HT1080 (cell line): ENCODE measurements around the gene PTPRN2. TPM values are rescaled to one million over a fixed set of nuclear protein-coding genes. Genes with fewer than 3 reads are reported as not detected.
"Not testable (repeated sequence)": the region's sequence is repeated elsewhere in the genome, so short reads cannot be mapped to it uniquely, and the experiment has no call there.

Experiments
- DNase-seq: peaks from one replicate; pipeline ENCODE4 v3.0.0-alpha.2; 2015; ENCODE audit warnings: low read depth
- total RNA-seq: library from RNA; depleted of rRNA; stranded (reverse); fragments of >200 nt; shearing (Covaris generic); gene quantifications from 2 replicates; pipeline ENCODE4 v1.2.3, GENCODE V29; 2014

The PTPRN2 gene
- total RNA-seq, 1 experiment from 2014 or later = 0.31 TPM

GRCh38 chr7:157714166-157715070 lies 873.2 kb downstream of the PTPRN2 start:
- DNase-seq = no peak

- no peak for DNase-seq
These were observed 874.0 kb downstream of the PTPRN2 start for GRCh38 chr7:157713591-157713990.

DNA sequence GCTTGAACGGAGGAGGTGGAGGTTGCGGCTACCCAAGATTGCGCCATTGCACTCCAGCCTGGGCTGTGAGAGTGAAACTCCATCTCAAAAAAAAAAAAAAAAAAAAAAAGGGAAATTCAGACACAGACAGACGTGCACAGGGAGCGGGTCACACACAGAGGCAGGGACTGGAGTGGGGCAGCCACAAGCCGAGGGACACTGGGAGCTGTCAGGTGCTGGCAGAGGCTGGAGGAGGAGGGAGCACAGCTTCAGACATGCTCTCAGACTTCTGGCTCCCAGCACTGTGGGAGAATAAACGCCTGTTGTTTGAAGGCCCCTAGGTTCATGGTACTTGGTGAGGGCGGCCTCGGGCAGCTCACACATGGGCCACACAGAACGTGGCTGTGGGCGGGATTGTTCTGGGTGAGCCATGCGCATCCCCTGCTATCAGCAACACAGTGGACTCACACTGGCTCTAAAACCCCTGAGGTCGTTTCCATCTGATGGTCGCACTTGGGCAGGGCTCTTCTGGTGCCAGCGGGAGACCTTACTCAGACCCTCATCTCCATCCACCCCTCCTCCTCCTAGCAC lies 874.9 kb downstream of the PTPRN2 start:
- DNase-seq = no peak

DNA sequence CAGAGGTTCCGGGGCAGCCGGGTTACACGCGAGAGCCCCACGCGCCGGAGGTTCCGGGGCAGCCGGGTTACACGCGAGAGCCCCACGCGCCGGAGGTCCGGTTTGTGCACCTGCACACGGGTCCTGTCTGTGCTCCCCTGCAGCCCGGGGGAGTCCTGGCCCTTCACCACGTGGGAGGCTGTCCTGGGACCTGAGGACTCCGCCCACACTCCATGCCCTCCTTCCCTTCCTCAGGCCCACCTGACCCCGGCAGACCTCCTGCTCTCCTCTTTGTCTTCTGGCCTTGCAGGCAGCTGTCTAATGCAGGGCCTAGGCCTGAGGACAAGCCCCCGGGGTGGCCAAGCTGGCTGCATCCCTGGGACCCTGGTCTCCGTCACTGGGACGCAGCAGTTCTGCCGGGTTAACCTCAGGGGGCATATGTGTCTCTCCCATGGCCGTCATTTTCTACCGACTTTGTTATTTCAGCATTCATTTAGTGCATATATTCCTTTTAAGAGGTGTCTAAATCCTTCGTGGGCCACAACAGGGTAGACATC lies 876.2 kb downstream of the PTPRN2 start:
- no peak for DNase-seq

GRCh38 chr7:157710396-157710795 lies 877.2 kb downstream of the PTPRN2 start:
- no peak for DNase-seq

DNA sequence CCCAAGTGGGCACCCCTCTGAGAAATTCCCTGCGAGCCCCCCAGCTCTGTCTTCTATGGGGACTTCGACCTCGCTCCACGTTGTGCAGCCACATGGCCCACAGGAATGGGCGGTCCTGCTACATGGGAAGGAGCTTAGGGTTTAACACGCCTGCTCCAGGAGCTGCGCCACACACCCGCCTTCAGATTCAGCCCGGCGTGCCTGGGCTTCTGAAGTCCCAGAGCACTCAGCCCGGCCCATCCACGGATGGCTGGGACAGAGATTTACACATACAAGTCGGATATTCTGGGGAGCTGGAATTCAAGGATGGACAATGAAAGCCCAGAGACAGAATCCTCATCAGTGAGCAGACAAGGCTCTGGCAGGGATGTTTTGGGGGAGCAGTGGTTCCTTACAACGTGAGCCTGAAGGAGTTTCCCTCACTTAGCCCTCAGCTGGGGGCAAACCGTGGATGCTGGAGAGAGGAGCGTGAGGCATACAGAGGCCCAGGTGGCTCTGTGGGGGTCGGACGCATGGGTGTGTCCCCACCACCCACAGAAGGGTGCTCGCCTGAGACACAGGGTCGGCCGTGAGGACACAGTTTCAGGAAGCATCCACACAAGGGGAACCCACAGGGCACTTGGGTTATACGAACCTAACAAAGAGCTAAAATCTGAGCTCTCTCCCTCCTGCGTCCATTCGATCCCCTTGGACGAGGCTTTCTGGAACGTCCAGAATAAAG lies 877.9 kb downstream of the PTPRN2 start:
- DNase-seq = no peak

- no peak for DNase-seq
These were observed 878.7 kb downstream of the PTPRN2 start for GRCh38 chr7:157708919-157709295.

DNA sequence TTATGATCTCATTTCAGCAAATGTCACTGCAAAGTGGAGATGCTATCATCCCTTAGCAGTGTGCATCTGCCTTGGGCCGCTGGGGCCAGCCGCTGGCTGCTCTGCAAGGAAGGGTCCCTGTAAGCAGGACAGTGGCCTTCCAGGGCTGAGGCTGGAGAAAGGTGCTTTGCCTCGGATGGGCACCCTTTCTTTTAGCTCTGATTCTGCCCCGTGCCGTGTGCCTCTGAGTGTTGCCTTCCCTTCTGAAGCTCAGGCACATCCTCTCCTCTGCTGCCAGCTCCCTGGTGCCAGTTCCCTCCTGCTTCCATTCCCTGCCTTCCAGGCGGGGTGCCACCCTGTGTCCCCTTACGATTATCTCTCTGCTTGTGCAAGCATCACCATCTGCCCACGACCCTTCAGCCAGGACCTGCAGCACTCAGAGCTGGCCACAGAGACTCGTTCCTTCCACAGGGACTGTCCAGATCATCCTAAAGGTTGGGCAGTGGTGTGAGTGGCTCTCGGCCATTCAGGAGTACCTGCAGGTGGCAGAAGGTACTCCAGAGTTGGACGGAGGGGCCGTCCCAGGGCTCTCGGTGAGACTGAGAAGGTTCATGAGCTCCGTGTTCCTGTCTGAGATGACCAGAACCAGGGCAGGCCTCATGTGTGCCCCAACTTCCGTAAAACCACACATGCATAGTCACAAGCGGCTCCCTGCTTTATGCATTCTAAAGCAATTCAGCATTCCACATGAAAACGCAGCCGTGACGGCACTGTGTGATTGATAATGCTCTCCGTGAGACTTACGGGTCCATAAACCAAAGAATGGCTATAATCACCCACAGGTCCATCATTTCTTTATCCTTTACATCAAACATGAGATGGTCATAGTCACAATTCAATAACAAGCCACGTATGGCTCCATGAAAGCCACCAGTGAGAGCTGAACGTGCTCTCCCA lies 879.4 kb downstream of the PTPRN2 start:
- no peak for DNase-seq

- no peak for DNase-seq
These were observed 883.3 kb downstream of the PTPRN2 start for GRCh38 chr7:157704365-157704764.

DNA sequence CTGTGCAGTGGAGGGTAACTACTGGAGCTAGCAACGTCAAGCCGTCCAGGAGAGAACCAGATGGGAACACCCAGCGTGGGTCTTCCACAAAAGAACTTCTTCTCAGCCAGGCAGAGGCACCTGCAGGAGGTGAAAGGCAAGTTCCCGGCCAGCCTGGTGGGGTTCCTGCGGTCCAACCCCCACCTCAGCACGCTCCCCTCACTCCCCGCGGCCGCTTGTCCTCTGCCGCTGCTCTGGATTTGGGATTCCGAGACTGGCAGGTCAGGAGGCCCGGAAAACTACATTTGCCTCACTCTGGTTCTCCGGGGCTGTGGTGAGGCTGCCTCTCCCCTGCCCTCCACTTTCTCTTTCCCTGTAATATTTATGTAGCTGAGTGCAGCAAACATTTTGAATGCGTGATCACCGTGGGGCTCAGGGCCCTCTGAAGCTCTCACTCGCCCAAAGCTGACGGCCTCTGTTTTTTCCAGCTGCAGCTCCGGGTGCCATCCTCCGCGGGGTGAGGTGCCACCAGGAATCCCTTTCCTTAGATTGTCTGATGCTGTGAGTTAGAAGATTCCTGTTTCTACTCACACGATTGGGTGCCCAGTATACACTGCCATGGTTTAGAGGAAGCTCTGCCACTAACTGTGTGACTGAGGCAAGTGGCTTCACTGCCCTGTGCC lies 884.0 kb downstream of the PTPRN2 start:
- DNase-seq = no peak

GRCh38 chr7:157703131-157703530 lies 884.5 kb downstream of the PTPRN2 start:
- DNase-seq = no peak

GRCh38 chr7:157702311-157703023 lies 885.2 kb downstream of the PTPRN2 start:
- no peak for DNase-seq

DNA sequence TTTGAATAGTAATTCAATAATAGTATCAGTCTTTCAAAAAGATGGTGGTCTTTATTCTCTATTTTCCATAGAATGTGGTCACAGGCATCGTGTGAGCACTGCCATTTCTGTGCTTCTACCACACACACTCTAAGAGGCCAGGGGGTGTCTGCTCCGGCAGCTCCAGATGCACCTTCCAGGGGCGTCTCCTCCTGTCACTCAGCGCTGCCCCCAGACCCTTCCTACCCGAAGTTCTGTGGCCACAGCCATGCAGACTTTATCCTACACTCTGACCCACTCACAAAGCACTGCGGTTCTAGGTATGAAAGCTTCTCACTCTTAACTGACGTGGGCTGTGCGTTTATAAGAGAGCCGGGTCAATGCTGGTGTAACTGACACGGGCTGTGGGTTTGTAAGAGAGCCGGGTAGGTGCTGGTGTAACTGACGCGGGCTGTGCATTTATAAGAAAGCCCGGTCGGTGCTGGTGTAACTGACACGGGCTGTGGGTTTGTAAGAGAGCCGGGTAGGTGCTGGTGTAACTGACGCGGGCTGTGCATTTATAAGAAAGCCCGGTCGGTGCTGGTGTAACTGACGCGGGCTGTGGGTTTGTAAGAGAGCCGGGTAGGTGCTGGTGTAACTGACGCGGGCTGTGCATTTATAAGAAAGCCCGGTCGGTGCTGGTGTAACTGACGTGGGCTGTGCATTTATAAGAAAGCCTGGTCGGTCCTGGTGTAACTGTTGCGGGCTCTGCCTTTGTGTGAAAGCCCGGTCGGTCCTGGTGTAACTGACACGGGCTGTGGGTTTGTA lies 886.0 kb downstream of the PTPRN2 start:
- DNase-seq = not testable (repeated sequence)

DNA sequence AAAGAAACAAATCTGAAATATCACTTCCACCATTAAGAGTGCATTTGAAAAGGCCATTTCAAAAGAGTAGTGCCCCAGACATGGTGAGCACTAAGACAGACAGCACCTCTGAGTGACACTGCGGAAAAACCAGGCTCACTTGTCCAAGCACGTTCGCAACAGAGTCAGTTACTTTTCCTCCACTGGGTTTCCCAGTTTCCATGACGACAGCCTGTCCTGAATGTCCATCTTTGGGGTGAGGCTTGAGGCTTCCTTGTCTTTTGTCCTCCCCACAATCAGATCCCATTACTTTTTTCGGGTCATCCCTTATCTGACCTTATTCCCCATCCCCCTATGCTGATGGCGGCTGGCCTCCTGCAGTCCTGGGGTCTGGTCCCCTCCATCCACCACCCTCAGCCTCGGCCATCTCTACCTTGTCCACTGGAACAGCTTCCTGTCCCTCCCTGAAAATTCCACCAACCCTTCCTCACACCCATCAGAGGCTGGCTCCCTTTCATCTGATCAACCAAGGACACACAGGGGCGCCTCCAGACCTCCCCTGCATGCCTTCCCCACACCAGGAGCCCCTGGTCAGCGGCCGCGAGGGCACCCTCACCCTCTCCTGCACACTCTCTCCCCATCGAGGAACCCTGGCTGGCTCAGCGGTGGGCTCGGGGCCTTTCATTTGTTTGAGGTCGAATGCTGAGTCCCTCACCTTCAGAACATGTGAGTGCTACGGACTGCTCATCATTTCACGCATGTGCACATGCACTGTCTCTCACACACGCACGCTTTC lies 887.2 kb downstream of the PTPRN2 start:
- DNase-seq = no peak

DNA sequence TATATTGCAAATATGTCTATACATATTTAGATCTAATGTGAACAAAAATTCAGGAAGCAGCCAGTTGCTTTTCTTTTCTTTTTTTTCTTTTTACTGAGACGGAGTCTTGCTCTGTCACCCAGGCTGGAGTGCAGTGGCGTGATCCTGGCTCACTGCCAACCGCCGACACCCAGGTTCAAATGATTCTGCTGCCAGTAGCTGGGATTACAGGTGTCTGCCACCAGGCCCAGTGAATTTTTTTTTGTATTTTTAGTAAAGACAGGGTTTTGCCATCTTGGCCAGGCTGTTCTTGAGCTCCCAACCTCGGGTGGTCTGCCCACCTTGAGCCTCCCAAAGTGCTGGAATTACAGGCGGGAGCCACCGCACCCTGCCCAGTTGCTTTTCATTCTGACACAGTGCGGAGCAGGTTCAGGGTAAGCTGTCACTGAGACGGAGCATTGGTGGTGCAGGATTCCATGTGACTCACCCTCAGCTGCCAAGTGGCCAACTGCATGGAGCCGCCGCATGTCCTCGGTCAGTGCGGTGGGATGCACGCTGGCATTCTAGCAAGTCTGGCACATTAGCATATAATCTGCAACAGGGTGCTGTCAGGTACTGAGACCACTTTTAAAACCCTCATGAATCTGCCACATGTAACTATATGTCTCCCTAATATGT lies 888.1 kb downstream of the PTPRN2 start:
- no peak for DNase-seq

- not testable (repeated sequence) for DNase-seq
These were observed 890.3 kb downstream of the PTPRN2 start for GRCh38 chr7:157697287-157697686.

- DNase-seq = not testable (repeated sequence)
These were observed 892.0 kb downstream of the PTPRN2 start for GRCh38 chr7:157695609-157696008.

- DNase-seq = no peak
These were observed 893.3 kb downstream of the PTPRN2 start for GRCh38 chr7:157694376-157694665.
